Liver (tissue), 3 donors: Measurements from ENCODE around the gene UMAD1.

Source experiments
- EGR1 ChIP-seq, 2 donors: IDR thresholded peaks; 2 replicates each; pipeline ENCODE4 v1.6.1; 2016 to 2018; ENCODE audit warnings: antibody characterized with exemption in 2 of 2, low read depth in 2 of 2
- GABPA ChIP-seq, 2 donors: IDR thresholded peaks in 1 of 2; conservative IDR thresholded peaks in 1 of 2; 2 replicates each; pipeline ENCODE4 v1.6.1; 2016; ENCODE audit warnings: antibody characterized with exemption in 2 of 2, mild to moderate bottlenecking in 1 of 2, moderate library complexity in 1 of 2
- HNF4A ChIP-seq, 2 donors: conservative IDR thresholded peaks; 2 replicates each; pipeline ENCODE4 v1.6.1; 2016; ENCODE audit warnings: antibody characterized with exemption in 2 of 2, mild to moderate bottlenecking in 2 of 2
- HNF4G ChIP-seq: IDR thresholded peaks from 2 replicates; pipeline ENCODE4 v1.6.1; 2016; ENCODE audit warnings: antibody characterized with exemption
- RAD21 ChIP-seq, 2 donors: IDR thresholded peaks; 2 replicates each; pipeline ENCODE4 v1.6.1; 2016; ENCODE audit warnings: antibody characterized with exemption in 2 of 2, mild to moderate bottlenecking in 2 of 2
- SP1 ChIP-seq: IDR thresholded peaks from 2 replicates; pipeline ENCODE4 v1.6.1; 2018; ENCODE audit warnings: antibody characterized with exemption, mild to moderate bottlenecking
- TAF1 ChIP-seq: conservative IDR thresholded peaks from 2 replicates; pipeline ENCODE4 v1.6.1; 2016; ENCODE audit warnings: antibody characterized with exemption, mild to moderate bottlenecking
- YY1 ChIP-seq: IDR thresholded peaks from 2 replicates; pipeline ENCODE4 v1.6.1; 2016; ENCODE audit warnings: antibody characterized with exemption, mild to moderate bottlenecking
- TF ChIP-seq, protein P1 (sequence below): IDR thresholded peaks from 2 replicates; pipeline ENCODE4 v1.6.1; 2016; ENCODE audit warnings: antibody characterized with exemption
- TF ChIP-seq, protein P2 (sequence below): fragments of 150-350 bp; IDR thresholded peaks from 2 replicates; pipeline ENCODE4 v1.5.1; 2017; ENCODE audit warnings: improper control_type of control experiment, low read depth, low read length; ENCODE audit not compliant: missing input control
- TF ChIP-seq, protein P3 (sequence below): IDR thresholded peaks from 2 replicates; pipeline ENCODE4 v1.6.1; 2016; ENCODE audit warnings: antibody characterized with exemption
- TF ChIP-seq, protein P4 (sequence below): IDR thresholded peaks from 2 replicates; pipeline ENCODE4 v1.6.1; 2016; ENCODE audit warnings: antibody characterized with exemption, mild to moderate bottlenecking
- donor health status: healthy.
- donor health status: healthy.

DNA sequence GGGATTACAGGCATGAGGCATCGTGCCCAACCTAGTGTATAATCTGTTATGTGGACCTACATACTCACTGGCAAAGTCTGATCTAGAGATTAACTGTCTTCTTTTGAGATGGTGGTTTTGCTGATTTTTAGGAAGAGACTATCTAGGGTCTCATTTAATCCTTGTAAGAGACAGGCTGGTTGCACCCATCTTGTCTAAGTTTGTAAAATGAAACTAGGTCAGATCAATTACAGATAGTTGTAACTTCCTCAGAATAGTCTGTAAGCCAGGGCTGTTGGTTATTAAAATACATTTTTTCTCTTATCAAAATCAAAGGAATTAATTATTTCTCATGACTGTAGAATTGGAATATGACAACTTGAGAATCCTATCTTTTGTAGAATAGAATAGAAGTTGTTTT lies 142.4 kb downstream of the UMAD1 start:
- TF ChIP-seq, protein P1, sequence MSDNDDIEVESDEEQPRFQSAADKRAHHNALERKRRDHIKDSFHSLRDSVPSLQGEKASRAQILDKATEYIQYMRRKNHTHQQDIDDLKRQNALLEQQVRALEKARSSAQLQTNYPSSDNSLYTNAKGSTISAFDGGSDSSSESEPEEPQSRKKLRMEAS, result no peak
- TF ChIP-seq EGR1 (IDR thresholded peaks at IDR 0.05; ENCODE audit: low read depth in 2 of 2) (no peak), HNF4A (conservative IDR thresholded peaks at IDR 0.05) (no peak), SP1 (no peak), YY1 (no peak), TAF1 (no peak), GABPA (IDR thresholded peaks at IDR 0.05 in 1 of 2, conservative IDR thresholded peaks at IDR 0.05 in 1 of 2) (no peak), RAD21 (IDR thresholded peaks at IDR 0.05) (no peak), HNF4G (no peak)
- TF ChIP-seq, protein P2, sequence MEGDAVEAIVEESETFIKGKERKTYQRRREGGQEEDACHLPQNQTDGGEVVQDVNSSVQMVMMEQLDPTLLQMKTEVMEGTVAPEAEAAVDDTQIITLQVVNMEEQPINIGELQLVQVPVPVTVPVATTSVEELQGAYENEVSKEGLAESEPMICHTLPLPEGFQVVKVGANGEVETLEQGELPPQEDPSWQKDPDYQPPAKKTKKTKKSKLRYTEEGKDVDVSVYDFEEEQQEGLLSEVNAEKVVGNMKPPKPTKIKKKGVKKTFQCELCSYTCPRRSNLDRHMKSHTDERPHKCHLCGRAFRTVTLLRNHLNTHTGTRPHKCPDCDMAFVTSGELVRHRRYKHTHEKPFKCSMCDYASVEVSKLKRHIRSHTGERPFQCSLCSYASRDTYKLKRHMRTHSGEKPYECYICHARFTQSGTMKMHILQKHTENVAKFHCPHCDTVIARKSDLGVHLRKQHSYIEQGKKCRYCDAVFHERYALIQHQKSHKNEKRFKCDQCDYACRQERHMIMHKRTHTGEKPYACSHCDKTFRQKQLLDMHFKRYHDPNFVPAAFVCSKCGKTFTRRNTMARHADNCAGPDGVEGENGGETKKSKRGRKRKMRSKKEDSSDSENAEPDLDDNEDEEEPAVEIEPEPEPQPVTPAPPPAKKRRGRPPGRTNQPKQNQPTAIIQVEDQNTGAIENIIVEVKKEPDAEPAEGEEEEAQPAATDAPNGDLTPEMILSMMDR, result no peak
- TF ChIP-seq, protein P3, sequence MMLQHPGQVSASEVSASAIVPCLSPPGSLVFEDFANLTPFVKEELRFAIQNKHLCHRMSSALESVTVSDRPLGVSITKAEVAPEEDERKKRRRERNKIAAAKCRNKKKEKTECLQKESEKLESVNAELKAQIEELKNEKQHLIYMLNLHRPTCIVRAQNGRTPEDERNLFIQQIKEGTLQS, result no peak
- TF ChIP-seq, protein P4, sequence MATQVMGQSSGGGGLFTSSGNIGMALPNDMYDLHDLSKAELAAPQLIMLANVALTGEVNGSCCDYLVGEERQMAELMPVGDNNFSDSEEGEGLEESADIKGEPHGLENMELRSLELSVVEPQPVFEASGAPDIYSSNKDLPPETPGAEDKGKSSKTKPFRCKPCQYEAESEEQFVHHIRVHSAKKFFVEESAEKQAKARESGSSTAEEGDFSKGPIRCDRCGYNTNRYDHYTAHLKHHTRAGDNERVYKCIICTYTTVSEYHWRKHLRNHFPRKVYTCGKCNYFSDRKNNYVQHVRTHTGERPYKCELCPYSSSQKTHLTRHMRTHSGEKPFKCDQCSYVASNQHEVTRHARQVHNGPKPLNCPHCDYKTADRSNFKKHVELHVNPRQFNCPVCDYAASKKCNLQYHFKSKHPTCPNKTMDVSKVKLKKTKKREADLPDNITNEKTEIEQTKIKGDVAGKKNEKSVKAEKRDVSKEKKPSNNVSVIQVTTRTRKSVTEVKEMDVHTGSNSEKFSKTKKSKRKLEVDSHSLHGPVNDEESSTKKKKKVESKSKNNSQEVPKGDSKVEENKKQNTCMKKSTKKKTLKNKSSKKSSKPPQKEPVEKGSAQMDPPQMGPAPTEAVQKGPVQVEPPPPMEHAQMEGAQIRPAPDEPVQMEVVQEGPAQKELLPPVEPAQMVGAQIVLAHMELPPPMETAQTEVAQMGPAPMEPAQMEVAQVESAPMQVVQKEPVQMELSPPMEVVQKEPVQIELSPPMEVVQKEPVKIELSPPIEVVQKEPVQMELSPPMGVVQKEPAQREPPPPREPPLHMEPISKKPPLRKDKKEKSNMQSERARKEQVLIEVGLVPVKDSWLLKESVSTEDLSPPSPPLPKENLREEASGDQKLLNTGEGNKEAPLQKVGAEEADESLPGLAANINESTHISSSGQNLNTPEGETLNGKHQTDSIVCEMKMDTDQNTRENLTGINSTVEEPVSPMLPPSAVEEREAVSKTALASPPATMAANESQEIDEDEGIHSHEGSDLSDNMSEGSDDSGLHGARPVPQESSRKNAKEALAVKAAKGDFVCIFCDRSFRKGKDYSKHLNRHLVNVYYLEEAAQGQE, result no peak
